Stomach (tissue), 4 donors: ENCODE results near the gene LARGE1.

Source experiments
- EP300 ChIP-seq: sonication (generic); formaldehyde crosslinking; IDR thresholded peaks from one replicate; pipeline ENCODE4 v1.6.1; 2017; ENCODE audit warnings: antibody characterized with exemption
- POLR2A ChIP-seq, 4 donors: fragments of 450-650 bp; IDR thresholded peaks; one replicate each; pipeline ENCODE4 v1.6.1; 2016; ENCODE audit warnings: antibody characterized with exemption in 4 of 4, control low read depth in 2 of 4, mild to moderate bottlenecking in 1 of 4, moderate library complexity in 1 of 4
- POLR2AphosphoS5 ChIP-seq, 3 donors: sonication (generic); formaldehyde crosslinking; IDR thresholded peaks; one replicate each; pipeline ENCODE4 v1.6.1; 2016; ENCODE audit warnings: antibody characterized with exemption in 3 of 3
- TF ChIP-seq, protein P1 (sequence below), 7 experiments: fragments of 450-650 bp in 4 of 7; fragments of 200-600 bp in 3 of 7; sonication (generic) in 3 of 7; IDR thresholded peaks; one replicate each; pipeline ENCODE4 v1.5.1; 2016 to 2019; ENCODE audit warnings: antibody characterized with exemption in 7 of 7, control low read depth in 2 of 7, mild to moderate bottlenecking in 1 of 7

DNA sequence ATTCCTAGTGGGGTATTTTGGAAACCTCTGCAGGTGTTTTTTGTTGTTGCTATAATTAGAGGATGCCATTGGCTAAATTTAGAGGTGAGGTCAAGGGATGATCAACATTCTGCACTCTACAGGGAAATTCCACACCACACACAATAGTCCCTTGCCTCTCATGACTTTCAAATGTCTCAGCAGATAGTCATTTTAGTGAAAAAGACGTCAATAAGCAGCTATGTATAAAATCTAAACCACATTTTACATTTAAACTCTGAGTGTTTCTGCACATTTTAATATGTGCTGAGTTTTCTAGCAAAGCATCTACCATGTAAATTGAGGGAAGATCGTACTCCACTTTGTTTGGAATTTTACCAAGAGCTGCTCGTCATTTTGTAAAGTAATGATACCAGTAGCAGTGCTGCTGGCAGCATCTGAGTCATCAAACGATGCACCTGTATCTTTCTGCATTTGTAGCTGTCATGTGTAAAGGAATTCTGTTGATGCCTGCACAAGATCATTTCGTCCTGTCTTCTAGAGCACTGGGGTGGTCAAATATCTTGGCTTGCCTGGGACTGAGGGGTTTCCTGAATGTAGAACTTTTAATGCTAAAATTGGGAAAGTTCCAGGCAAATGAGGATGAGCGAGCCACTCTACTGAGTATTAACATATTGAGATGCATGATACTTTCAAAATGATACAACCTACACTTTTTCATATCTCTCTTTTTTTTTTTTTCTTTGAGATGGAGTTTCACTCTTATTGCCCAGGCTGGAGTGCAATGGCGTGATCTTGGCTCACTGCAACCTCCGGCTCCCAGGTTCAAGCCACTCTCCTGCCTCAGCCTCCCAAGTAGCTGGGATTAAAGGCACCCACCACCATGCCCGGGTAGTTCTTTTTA, 447.6 kb downstream of the LARGE1 start:
- TF ChIP-seq POLR2AphosphoS5 (IDR thresholded peaks at IDR 0.05), result no peak
- TF ChIP-seq, protein P1, sequence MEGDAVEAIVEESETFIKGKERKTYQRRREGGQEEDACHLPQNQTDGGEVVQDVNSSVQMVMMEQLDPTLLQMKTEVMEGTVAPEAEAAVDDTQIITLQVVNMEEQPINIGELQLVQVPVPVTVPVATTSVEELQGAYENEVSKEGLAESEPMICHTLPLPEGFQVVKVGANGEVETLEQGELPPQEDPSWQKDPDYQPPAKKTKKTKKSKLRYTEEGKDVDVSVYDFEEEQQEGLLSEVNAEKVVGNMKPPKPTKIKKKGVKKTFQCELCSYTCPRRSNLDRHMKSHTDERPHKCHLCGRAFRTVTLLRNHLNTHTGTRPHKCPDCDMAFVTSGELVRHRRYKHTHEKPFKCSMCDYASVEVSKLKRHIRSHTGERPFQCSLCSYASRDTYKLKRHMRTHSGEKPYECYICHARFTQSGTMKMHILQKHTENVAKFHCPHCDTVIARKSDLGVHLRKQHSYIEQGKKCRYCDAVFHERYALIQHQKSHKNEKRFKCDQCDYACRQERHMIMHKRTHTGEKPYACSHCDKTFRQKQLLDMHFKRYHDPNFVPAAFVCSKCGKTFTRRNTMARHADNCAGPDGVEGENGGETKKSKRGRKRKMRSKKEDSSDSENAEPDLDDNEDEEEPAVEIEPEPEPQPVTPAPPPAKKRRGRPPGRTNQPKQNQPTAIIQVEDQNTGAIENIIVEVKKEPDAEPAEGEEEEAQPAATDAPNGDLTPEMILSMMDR (IDR thresholded peaks at IDR 0.05), result no peak
- no peak for TF ChIP-seq EP300
- TF ChIP-seq POLR2A (IDR thresholded peaks at IDR 0.05), result no peak
